ENCODE data around the gene PRR12. TPM values are rescaled to one million over a fixed set of nuclear protein-coding genes. Genes with fewer than 3 reads are reported as not detected.
"Not testable (repeated sequence)": the region's sequence is repeated elsewhere in the genome, so short reads cannot be mapped to it uniquely, and the experiment has no call there.

PRR12 gene
- total and polyA plus RNA-seq, 8 donors: 21.4 to 33.7 (median 26.6) TPM

GRCh38 chr19:49631610-49632192, 40.7 kb downstream of the PRR12 start:
- Histone ChIP-seq H3K4me3 (no peak overlapping the region), H3K4me1 (peaks cover 5 to 35% of the 10 kb centered on the region in 2 donors), H3K36me3 (peaks cover 0 to 16% of the 10 kb centered on the region in 2 donors), H3K27ac (peak overlapping the region in 1 of 2 donors; percentile 18), H3K9me3 (no peaks in the 10 kb centered on the region), H3K27me3 (no peaks in the 10 kb centered on the region)
- DNase-seq (no peak), ATAC-seq (no peak)
- no peak for TF ChIP-seq CTCF (IDR thresholded peaks at IDR 0.05)
- intact Hi-C loops (cut with DNase I): no loop called here

- Histone ChIP-seq H3K27me3 (no peaks in the 10 kb centered on the region), H3K4me3 (no peak overlapping the region), H3K9me3 (no peaks in the 10 kb centered on the region), H3K36me3 (peaks cover 0 to 9% of the 10 kb centered on the region in 2 donors), H3K27ac (no peak overlapping the region), H3K4me1 (peaks cover 5 to 43% of the 10 kb centered on the region in 2 donors)
- ATAC-seq (no peak), DNase-seq (no peak)
- intact Hi-C loops (cut with DNase I): no loop called here
- TF ChIP-seq CTCF (IDR thresholded peaks at IDR 0.05): no peak
These were observed 41.6 kb downstream of the PRR12 start for GRCh38 chr19:49632576-49632975.

- H3K4me3 ChIP-seq; H3K9me3 ChIP-seq; ATAC-seq; H3K27me3 ChIP-seq; DNase-seq; H3K27ac ChIP-seq; H3K36me3 ChIP-seq; intact Hi-C loops (cut with DNase I): not testable (repeated sequence)
- peaks cover 6 to 50% of the 10 kb centered on the region in 2 donors for H3K4me1 ChIP-seq
These were observed 42.3 kb downstream of the PRR12 start for GRCh38 chr19:49633273-49633672.

GRCh38 chr19:49635530-49636232, 44.7 kb downstream of the PRR12 start:
- intact Hi-C loops (cut with DNase I): no loop called here
- Histone ChIP-seq H3K36me3 (peaks cover 0 to 4% of the 10 kb centered on the region in 2 donors), H3K9me3 (no peaks in the 10 kb centered on the region), H3K27me3 (no peaks in the 10 kb centered on the region), H3K4me3 (no peak overlapping the region), H3K4me1 (peaks cover 15 to 62% of the 10 kb centered on the region in 2 donors), H3K27ac (peak overlapping the region; percentile 55 to 56)
- no peak for TF ChIP-seq CTCF (IDR thresholded peaks at IDR 0.05)
- peak in 1 of 4 donors; percentile 39 for DNase-seq
- no peak for ATAC-seq

- Histone ChIP-seq H3K27ac (peak overlapping the region in 1 of 2 donors; percentile 55), H3K4me1 (peaks cover 20 to 62% of the 10 kb centered on the region in 2 donors), H3K9me3 (no peaks in the 10 kb centered on the region), H3K4me3 (no peak overlapping the region), H3K27me3 (no peaks in the 10 kb centered on the region), H3K36me3 (peaks cover 0 to 4% of the 10 kb centered on the region in 2 donors)
- intact Hi-C loops (cut with DNase I): no loop called here
- DNase-seq (no peak), ATAC-seq (no peak)
- no peak for TF ChIP-seq CTCF (IDR thresholded peaks at IDR 0.05)
These were observed 45.4 kb downstream of the PRR12 start for GRCh38 chr19:49636233-49636932.

All from left lung (tissue), 10 donors.